Activated T-helper 9 cell treated with anti-CD3 and anti-CD28 coated beads, Interleukin-2, amount 50 U/mL, for 16 hours (primary cell): ENCODE results near the gene MOB1B.
"Not testable (repeated sequence)": the region's sequence is repeated elsewhere in the genome, so short reads cannot be mapped to it uniquely, and the experiment has no call there.

Experiments used
- DNase-seq: peaks from one replicate; pipeline ENCODE4 v3.0.0-alpha.2; 2020; ENCODE audit warnings: low read depth

MOB1B gene

GRCh38 chr4:71009086-71009485 is 106.9 kb downstream of the MOB1B start:
- DNase-seq, result no peak

- DNase-seq, result no peak
Observed at GRCh38 chr4:71009890-71010588, 107.9 kb downstream of the MOB1B start.

- no peak for DNase-seq
Observed at GRCh38 chr4:71011451-71011850, 109.3 kb downstream of the MOB1B start.

GRCh38 chr4:71017391-71017790 is 115.2 kb downstream of the MOB1B start:
- not testable (repeated sequence) for DNase-seq

- DNase-seq, result no peak
Observed at GRCh38 chr4:71020611-71021010, 118.4 kb downstream of the MOB1B start.

GRCh38 chr4:71025654-71026053 is 123.5 kb downstream of the MOB1B start:
- DNase-seq, result no peak

- DNase-seq, result no peak
Observed at GRCh38 chr4:71026086-71026485, 123.9 kb downstream of the MOB1B start.

GRCh38 chr4:71027611-71028010 is 125.4 kb downstream of the MOB1B start:
- DNase-seq, result no peak

- DNase-seq, result no peak
Observed at GRCh38 chr4:71029504-71029903, 127.3 kb downstream of the MOB1B start.

GRCh38 chr4:71032106-71032505 is 129.9 kb downstream of the MOB1B start:
- DNase-seq, result not testable (repeated sequence)
